NCI-H345 (cell line): ENCODE data around the gene AHNAK.

Source experiments
- DNase-seq: peaks from one replicate; lab custom pipeline; 2025; lab: John Stamatoyannopoulos, UW

AHNAK gene

GRCh38 chr11:62532096-62532495, 14.5 kb downstream of the AHNAK start:
- DNase-seq: no peak

- DNase-seq: no peak
Measured at GRCh38 chr11:62516736-62517371, 29.8 kb downstream of the AHNAK start.

- no peak for DNase-seq
Measured at GRCh38 chr11:62514151-62514550, 32.5 kb downstream of the AHNAK start.

DNA sequence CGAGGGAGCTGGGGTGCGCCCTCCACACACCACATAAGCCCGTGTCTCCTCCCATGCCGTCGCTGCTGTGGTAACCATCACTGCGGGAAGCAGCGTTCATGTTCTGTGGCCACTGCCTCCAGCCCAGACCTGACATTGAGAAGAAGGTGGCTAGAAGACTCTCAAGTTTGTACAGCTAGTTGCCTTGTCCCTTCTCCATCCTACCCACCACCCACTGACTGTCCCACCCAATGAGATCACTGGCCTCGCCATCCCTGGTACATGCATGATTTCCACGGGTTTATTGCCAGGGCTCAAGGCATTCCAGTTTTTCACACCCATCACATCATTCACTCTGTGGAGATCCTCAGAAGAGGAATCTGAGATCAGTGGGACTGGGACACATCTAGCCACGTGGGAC, 33.0 kb downstream of the AHNAK start:
- DNase-seq: no peak

DNA sequence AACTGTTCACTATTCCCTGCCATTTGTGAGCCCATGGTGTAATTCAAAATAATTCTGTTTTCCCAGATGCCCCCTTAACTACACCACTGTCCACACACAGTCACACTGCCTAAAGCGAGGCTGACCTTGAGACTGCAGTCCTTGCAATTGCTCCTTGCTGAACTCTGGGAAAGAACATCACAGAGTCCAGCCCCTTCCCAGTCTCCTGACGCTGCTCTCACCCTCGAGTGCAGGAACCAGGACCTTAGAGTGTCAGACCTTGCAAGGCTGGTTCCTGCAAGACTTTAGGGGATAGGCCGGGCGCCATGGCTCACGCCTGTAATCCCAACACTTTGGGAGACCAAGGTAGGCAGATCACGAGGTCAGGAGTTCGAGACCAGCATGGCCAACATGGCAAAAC, 33.6 kb downstream of the AHNAK start:
- no peak for DNase-seq

- peak; percentile 52 for DNase-seq
Measured at GRCh38 chr11:62508336-62509058, 38.1 kb downstream of the AHNAK start.

GRCh38 chr11:62507125-62507422, 39.5 kb downstream of the AHNAK start:
- no peak for DNase-seq

DNA sequence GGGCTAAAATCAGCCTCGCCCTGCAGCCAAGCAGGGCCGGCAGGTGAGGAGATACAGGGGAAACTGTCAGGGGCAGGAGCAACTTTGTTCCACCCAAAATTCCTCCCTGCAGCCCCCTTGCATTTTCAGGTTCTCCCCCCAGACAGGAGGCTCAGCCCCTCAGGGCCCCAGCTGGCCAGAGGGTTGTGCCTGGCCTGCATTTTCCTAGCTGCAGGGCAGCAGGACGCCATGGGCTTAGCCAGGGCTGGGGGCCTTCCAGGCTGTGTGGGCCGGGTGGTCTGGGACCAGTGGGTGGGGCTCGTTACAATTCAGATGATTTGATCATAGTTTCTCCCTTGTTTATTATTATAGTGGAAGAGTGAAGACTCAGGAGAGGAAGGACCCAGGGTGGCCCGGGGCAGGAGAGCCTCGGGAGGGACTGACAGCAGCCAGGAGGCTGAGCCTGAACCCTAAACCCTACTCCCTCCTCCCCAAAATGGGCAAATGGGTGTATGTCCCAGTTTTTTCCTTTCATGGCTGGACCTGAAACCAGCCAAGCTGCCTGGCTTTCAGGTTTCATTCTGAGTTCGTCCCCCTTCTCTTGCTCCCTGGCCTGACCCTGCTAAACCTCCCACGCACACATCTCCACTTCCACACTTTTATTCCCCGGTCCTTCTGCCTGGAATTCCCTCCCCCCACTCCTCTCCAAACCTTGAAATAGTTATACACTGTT, 40.0 kb downstream of the AHNAK start:
- DNase-seq: no peak

- DNase-seq: no peak
Measured at GRCh38 chr11:62505440-62506091, 41.0 kb downstream of the AHNAK start.

DNA sequence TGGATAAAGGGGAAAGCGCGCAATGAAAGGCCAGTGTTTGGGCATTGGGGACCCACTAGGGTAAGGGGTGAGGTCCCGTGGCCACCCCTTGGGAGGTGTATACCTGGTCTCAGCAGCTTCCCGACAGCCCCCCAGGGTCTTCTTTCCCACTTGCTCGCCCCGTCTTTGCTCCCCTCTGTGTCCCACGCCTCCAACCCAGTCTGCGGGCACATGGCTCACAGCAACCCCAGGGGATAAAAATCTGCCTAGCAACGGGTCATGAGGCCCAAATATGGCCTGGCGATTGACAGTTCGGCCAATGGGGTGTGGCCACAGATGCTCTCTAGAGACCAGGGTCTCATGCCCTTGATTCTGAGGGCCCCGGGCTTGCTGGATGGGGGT, 41.6 kb downstream of the AHNAK start:
- DNase-seq: no peak

- no peak for DNase-seq
Measured at GRCh38 chr11:62504158-62504973, 42.2 kb downstream of the AHNAK start.

- DNase-seq: no peak
Measured at GRCh38 chr11:62502030-62502730, 44.4 kb downstream of the AHNAK start.

- DNase-seq: peak; percentile 27
Measured at GRCh38 chr11:62501432-62501891, 45.1 kb downstream of the AHNAK start.

- no peak for DNase-seq
Measured at GRCh38 chr11:62500650-62501030, 46.0 kb downstream of the AHNAK start.

- DNase-seq: peak; percentile 20
Measured at GRCh38 chr11:62499944-62500649, 46.5 kb downstream of the AHNAK start.

DNA sequence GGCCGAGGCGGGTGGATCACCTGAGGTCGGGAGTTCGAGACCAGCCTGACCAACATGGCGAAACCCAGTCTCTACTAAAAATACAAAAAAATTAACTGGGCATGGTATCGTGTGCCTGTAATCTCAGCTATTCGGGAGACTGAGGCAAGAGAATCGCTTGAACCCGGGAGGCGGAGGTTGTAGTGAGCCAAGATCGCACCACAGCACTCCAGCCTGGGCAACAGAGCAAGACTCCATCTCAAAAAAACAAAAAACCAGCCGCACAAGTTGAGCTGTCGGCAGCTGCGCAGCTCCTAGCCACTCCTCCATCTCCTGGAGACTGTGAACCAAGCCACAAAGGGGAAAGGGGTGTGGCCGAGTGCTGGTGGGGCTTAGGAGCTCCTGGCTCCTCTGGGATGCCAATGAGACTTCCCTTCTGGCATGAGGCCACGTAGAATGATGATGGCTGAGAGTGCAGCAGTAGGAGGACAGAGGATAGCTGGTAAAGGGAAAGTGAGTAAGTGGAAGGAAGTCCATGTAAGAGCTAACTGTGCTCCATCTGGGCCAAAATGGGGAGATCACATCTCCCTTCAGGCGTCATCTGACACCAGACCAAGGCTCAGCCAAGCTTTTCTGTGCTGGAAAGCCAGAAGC, 47.2 kb downstream of the AHNAK start:
- peak; percentile 3 for DNase-seq

DNA sequence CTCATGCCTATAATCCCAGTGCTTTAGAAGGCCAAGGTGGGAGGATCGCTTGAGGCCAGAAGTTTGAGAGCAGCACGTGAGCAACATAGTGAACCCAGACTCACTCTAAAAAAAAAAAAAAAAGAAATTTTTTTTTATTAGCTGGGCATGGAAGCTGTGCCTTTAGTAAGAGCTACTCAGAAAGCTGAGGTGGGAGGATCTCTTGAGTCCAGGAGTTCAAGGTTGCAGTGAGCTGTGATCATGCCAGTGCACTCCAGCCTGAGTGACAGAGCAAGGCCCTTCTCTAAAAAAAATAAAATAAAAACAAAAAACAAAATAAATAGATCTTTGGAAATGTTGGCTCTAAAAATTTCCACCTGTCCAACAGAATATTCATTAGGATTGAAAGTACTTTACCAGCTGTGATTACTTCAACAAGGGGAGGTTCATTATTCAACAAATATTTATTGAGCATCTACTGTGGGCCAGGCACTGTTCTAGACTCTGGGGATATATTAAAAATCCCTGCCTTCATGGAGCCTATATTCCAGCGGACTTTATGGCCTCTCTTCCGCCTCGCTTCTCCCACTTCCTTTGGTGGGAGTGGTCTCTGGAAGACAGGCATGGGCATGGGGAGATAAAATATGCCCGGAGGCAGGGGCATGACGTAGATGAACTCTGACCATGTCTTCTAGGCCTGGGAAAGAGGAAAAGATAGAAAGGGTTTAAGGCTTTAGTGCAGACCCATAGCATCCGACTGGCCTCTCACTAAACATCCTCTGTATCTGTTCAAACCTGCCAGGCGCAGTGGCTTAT, 47.9 kb downstream of the AHNAK start:
- DNase-seq: no peak

DNA sequence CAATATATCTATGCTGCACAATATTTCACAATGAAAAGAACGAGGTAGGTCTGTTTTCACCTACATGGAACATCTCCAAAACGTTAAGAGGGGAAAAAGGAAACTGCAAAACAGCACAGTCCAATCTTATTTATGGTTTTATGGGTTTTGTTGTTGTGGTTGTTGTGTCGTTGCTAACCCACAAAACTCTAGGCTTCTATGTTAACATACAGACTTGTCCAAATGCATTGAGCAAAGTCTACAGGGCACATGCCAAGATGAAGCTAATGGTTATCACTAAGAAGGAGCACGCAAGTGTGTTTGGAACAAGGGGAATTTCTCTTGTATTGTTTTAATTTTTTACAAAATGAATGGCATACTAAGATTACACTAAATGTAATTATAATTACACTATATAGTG, 48.6 kb downstream of the AHNAK start:
- no peak for DNase-seq

DNA sequence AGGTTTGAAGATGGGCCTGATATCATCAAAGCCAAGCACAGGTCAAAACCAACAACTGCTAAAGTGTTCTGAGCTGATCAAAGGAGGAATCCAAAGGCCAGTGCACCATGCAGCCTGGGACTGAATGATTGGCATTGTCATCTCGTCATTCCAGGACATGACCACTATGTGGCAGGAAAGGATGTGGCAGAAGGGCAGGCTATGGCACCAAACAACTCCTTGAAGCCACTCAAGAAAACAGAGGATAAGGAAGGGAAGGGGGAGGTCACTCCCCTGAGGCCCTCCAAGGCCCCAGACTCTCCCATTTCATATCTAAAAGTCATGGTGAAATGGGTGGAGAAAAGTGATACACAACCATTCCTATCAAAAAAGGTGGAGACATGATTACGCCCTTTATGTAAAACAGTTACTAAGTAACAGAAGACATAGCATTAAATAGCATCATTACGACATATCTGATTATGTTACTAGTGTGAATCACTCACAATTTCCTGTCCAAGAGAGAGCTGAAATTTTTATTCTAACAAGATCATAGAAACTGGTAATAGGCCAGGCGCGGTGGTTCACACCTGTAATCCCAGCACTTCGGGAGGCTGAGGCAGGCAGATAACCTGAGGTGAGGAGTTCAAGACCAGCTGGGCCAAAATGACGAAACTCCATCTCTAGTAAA, 49.3 kb downstream of the AHNAK start:
- DNase-seq: peak; percentile 30
